HepG2 (cell line): ENCODE results near the gene DENND4A. TPM values are rescaled to one million over a fixed set of nuclear protein-coding genes. Genes with fewer than 3 reads are reported as not detected.

ENCODE experiments used
- GATA4 ChIP-seq: sonication (generic); IDR thresholded peaks from 2 replicates; pipeline ENCODE4 v1.6.1; 2016; ENCODE audit warnings: antibody characterized with exemption, low read depth, borderline replicate concordance
- GLMP ChIP-seq: sonication (generic); formaldehyde crosslinking; IDR thresholded peaks from 2 replicates; pipeline ENCODE4 v1.9.0; 2021; ENCODE audit warnings: missing genetic modification reagents, mild to moderate bottlenecking, borderline replicate concordance
- JUND ChIP-seq: sonication (generic); formaldehyde crosslinking; IDR thresholded peaks from 2 replicates; pipeline ENCODE4 v1.8.0; 2022; ENCODE audit warnings: mild to moderate bottlenecking, missing genetic modification reagents
- POLR2A ChIP-seq, 2 experiments: IDR thresholded peaks; 2 replicates each; pipeline ENCODE4 v1.6.1; 2011; ENCODE audit warnings: low read depth in 2 of 2, low read length in 2 of 2, mild to moderate bottlenecking in 1 of 2, moderate library complexity in 1 of 2; ENCODE audit not compliant: insufficient read depth in 1 of 2
- RAD51 ChIP-seq: fragments of 450-650 bp; IDR thresholded peaks from 2 replicates; pipeline ENCODE4 v1.6.1; 2016; ENCODE audit warnings: borderline replicate concordance
- RBM22 ChIP-seq: fragments of 200-400 bp; formaldehyde crosslinking; optimal IDR thresholded peaks from 2 replicates; pipeline ENCODE3; 2017; ENCODE audit warnings: mild to moderate bottlenecking, low read length, moderate library complexity
- SIX1 ChIP-seq: sonication (generic); formaldehyde crosslinking; IDR thresholded peaks from 2 replicates; pipeline ENCODE4 v1.4.0; 2020; ENCODE audit warnings: missing genetic modification reagents, borderline replicate concordance
- SNAI1 ChIP-seq: sonication (generic); formaldehyde crosslinking; IDR thresholded peaks from 2 replicates; pipeline ENCODE4 v1.5.0; 2020; ENCODE audit warnings: mild to moderate bottlenecking, missing genetic modification reagents, borderline replicate concordance
- TARDBP ChIP-seq: sonication (generic); formaldehyde crosslinking; IDR thresholded peaks from 2 replicates; pipeline ENCODE4 v1.8.0; 2022; ENCODE audit warnings: mild to moderate bottlenecking, missing genetic modification reagents
- TOE1 ChIP-seq: sonication (generic); formaldehyde crosslinking; IDR thresholded peaks from 2 replicates; pipeline ENCODE4 v1.4.0; 2020; ENCODE audit warnings: mild to moderate bottlenecking, missing genetic modification reagents
- UBTF ChIP-seq: sonication (generic); formaldehyde crosslinking; IDR thresholded peaks from 2 replicates; pipeline ENCODE4 v1.4.0; 2020; ENCODE audit warnings: mild to moderate bottlenecking, missing genetic modification reagents
- USF2 ChIP-seq, 2 experiments: sonication (generic) in 1 of 2; formaldehyde crosslinking in 1 of 2; IDR thresholded peaks; 2 replicates each; pipeline versions ENCODE4 v1.5.1 to v1.6.1; 2011 to 2020; ENCODE audit warnings: borderline replicate concordance in 1 of 2, low read depth in 1 of 2, low read length in 1 of 2, mild to moderate bottlenecking in 1 of 2, missing genetic modification reagents in 1 of 2, moderate library complexity in 1 of 2
- ZMYM2 ChIP-seq: sonication (generic); formaldehyde crosslinking; IDR thresholded peaks from 2 replicates; pipeline ENCODE4 v1.8.0; 2022; ENCODE audit warnings: mild to moderate bottlenecking, missing genetic modification reagents
- ZNF138 ChIP-seq: sonication (generic); formaldehyde crosslinking; IDR thresholded peaks from 2 replicates; pipeline ENCODE4 v1.5.0; 2020; ENCODE audit warnings: mild to moderate bottlenecking, low read depth, missing genetic modification reagents
- ZNF235 ChIP-seq: sonication (generic); formaldehyde crosslinking; IDR thresholded peaks from 2 replicates; pipeline ENCODE4 v1.8.1; 2023; ENCODE audit warnings: mild to moderate bottlenecking, missing genetic modification reagents, borderline replicate concordance
- ZNF3 ChIP-seq: IDR thresholded peaks from 2 replicates; pipeline ENCODE4 v1.7.0; 2017; ENCODE audit warnings: inconsistent platforms
- ZNF431 ChIP-seq: sonication (generic); formaldehyde crosslinking; IDR thresholded peaks from 2 replicates; pipeline ENCODE4 v1.9.0; 2022; ENCODE audit warnings: missing genetic modification reagents, low read depth, mild to moderate bottlenecking, borderline replicate concordance
- ZNF660 ChIP-seq: sonication (generic); formaldehyde crosslinking; IDR thresholded peaks from 2 replicates; pipeline ENCODE4 v1.5.1; 2020; ENCODE audit warnings: mild to moderate bottlenecking, low read depth, missing genetic modification reagents, borderline replicate concordance
- ZNF7 ChIP-seq: IDR thresholded peaks from 2 replicates; pipeline ENCODE4 v1.6.1; 2016; ENCODE audit warnings: missing biosample characterization, missing genetic modification reagents
- ZNF850 ChIP-seq: sonication (generic); formaldehyde crosslinking; conservative IDR thresholded peaks from 2 replicates; pipeline ENCODE4 v1.9.0; 2021; ENCODE audit warnings: mild to moderate bottlenecking, missing genetic modification reagents
- ZNF878 ChIP-seq: sonication (generic); formaldehyde crosslinking; IDR thresholded peaks from 2 replicates; pipeline ENCODE4 v1.8.1; 2023; ENCODE audit warnings: mild to moderate bottlenecking, missing genetic modification reagents, moderate library complexity
- ZSCAN21 ChIP-seq: sonication (generic); formaldehyde crosslinking; IDR thresholded peaks from 2 replicates; pipeline ENCODE4 v1.8.0; 2022; ENCODE audit warnings: mild to moderate bottlenecking, missing genetic modification reagents, moderate library complexity, borderline replicate concordance
- polyA plus RNA-seq, 8 experiments: library from polyadenylated mRNA; depleted of rRNA in 3 of 8; stranded (reverse) in 7 of 8; unstranded in 1 of 8; fragments of >200 nt; fragmentation: Illumina TruSeq in 4 of 8; extraction: Trizol in 4 of 8; gene quantifications; 2 replicates each; pipeline versions ENCODE4 v1.2.1 to v1.2.3, GENCODE V29; 2011 to 2016; ENCODE audit warnings: low read depth in 4 of 8, missing spikeins in 1 of 8, mixed read lengths in 1 of 8; ENCODE audit not compliant: insufficient read depth in 1 of 8
- total RNA-seq, 5 experiments: library from RNA; depleted of rRNA; stranded (reverse); fragments of >200 nt; fragmentation: Illumina TruSeq; extraction: Trizol; gene quantifications; 2 replicates each; pipeline ENCODE4 v1.2.3, GENCODE V29; 2016; ENCODE audit warnings: low read depth in 1 of 5

DENND4A gene
- total and polyA plus RNA-seq, 2 of the 13 experiments (the other 11 are each of a cell fraction or from before 2014, with no cell fraction given), result 13.2 to 18.6 TPM

GRCh38 chr15:65610871-65611718 is 181.0 kb downstream of the DENND4A start, which contains the start of gene INTS14 (continued):
- TF ChIP-seq ZNF878 (peak; percentile 85; the same call in 1 of the 2 replicates), ZMYM2 (CRISPR knock-in tag) (peak; percentile 22; the same call in 1 of the 2 replicates), ZNF235 (peak; percentile 35; the same call in 1 of the 2 replicates), UBTF (CRISPR knock-in tag) (peak; percentile 99), USF2 (IDR thresholded peaks at IDR 0.05; ENCODE audit: low read depth, low read length) (no peak), USF2 (CRISPR knock-in tag; IDR thresholded peaks at IDR 0.05; ENCODE audit: borderline replicate concordance) (peak; percentile 45; the same call in 1 of the 2 replicates), JUND (CRISPR knock-in tag) (peak; percentile 77), POLR2A (IDR thresholded peaks at IDR 0.05; ENCODE audit: insufficient read depth in 1 of 2, low read depth in 2 of 2, low read length in 2 of 2) (peak; percentile 87 to 91), TARDBP (peak; percentile 94), ZSCAN21 (CRISPR knock-in tag) (peak; percentile 91), RBM22 (no peak), TOE1 (CRISPR knock-in tag) (peak; percentile 97), ZNF3 (CRISPR knock-in tag) (peak; percentile 14; the same call in 1 of the 2 replicates), SNAI1 (CRISPR knock-in tag) (no peak), ZNF431 (CRISPR knock-in tag) (peak; percentile 60), RAD51 (no peak), ZNF850 (CRISPR knock-in tag) (0 out of 2 replicates have a peak, but pooled peaks have one; percentile 52), SIX1 (no peak), GATA4 (peak; percentile 25; the same call in 1 of the 2 replicates), ZNF7 (CRISPR knock-in tag) (no peak), ZNF138 (CRISPR knock-in tag) (peak; percentile 56; the same call in 1 of the 2 replicates), GLMP (CRISPR knock-in tag) (no peak), ZNF660 (no peak; the same call in 1 of the 2 replicates)
